GM18867 (cell line): ENCODE data around the gene LILRB3.
A peak's percentile ranks its signal among the peaks of the same experiment; 100 is the strongest.
"Not testable (repeated sequence)": the region's sequence is repeated elsewhere in the genome, so short reads cannot be mapped to it uniquely, and the experiment has no call there.

Source experiments
- ATAC-seq: cut with Tn5 transposase; IDR thresholded peaks from one replicate; pipeline ENCODE4 v1.9.1; 2021; ENCODE audit warnings: mild to moderate bottlenecking, moderate library complexity; ENCODE audit not compliant: unreplicated experiment

LILRB3 gene

GRCh38 chr19:54191011-54191810, 31.6 kb downstream of the LILRB3 start, which contains the start of gene TSEN34:
Gene TSEN34, plus strand, starts transcription at chr19:54191308. Its CDS starts 57 bp downstream, at chr19:54191365.
- ATAC-seq = peak; percentile 26

GRCh38 chr19:54190503-54191010, 32.2 kb downstream of the LILRB3 start:
- ATAC-seq = peak; percentile 47

GRCh38 chr19:54189735-54190502, 32.9 kb downstream of the LILRB3 start:
- peak; percentile 44 for ATAC-seq

- ATAC-seq = peak; percentile 23
Observed at GRCh38 chr19:54189145-54189734, 33.6 kb downstream of the LILRB3 start, which contains the start of gene MBOAT7. Gene MBOAT7, minus strand, starts transcription at chr19:54189580. Its CDS starts 1,072 bp downstream, at chr19:54188508.

- ATAC-seq = no peak
Observed at GRCh38 chr19:54188215-54188871, 34.5 kb downstream of the LILRB3 start.

- ATAC-seq = no peak
Observed at GRCh38 chr19:54186934-54187381, 35.8 kb downstream of the LILRB3 start.

- ATAC-seq = no peak
Observed at GRCh38 chr19:54186351-54186750, 36.5 kb downstream of the LILRB3 start.

- ATAC-seq = no peak
Observed at GRCh38 chr19:54183431-54183830, 39.4 kb downstream of the LILRB3 start.

- ATAC-seq = not testable (repeated sequence)
Observed at GRCh38 chr19:54181894-54182293, 40.9 kb downstream of the LILRB3 start.

GRCh38 chr19:54180691-54181091, 42.1 kb downstream of the LILRB3 start:
- no peak for ATAC-seq

- ATAC-seq = no peak
Observed at GRCh38 chr19:54179921-54180461, 42.8 kb downstream of the LILRB3 start.

GRCh38 chr19:54179262-54179852, 43.5 kb downstream of the LILRB3 start:
- ATAC-seq = no peak

GRCh38 chr19:54178581-54179261, 44.1 kb downstream of the LILRB3 start:
- no peak for ATAC-seq

GRCh38 chr19:54173951-54174834, 48.6 kb downstream of the LILRB3 start:
- no peak for ATAC-seq

- no peak for ATAC-seq
Observed at GRCh38 chr19:54173359-54173699, 49.5 kb downstream of the LILRB3 start.

- no peak for ATAC-seq
Observed at GRCh38 chr19:54172471-54173358, 50.1 kb downstream of the LILRB3 start, which contains the start of gene TMC4. Gene TMC4, minus strand, starts transcription at chr19:54173160. Its CDS starts 43 bp downstream, at chr19:54173117.

- not testable (repeated sequence) for ATAC-seq
Observed at GRCh38 chr19:54171736-54172431, 50.9 kb downstream of the LILRB3 start.
